ENCODE results near the gene PARD3B.

Gene PARD3B

GRCh38 chr2:204933735-204934374, 388.6 kb downstream of the PARD3B start:
- no peak overlapping the region for H3K27ac Mint-ChIP-seq
- intact Hi-C loops (cut with micrococcal nuclease), result no loop called here
- H3K9me3 Mint-ChIP-seq, result no peaks in the 10 kb centered on the region
- no peaks in the 10 kb centered on the region for H3K27me3 Mint-ChIP-seq
- no peaks in the 10 kb centered on the region for H3K36me3 Mint-ChIP-seq (ENCODE audit: low read depth)
- H3K4me1 Mint-ChIP-seq (ENCODE audit: low read depth), result no peaks in the 10 kb centered on the region
- no peak overlapping the region for H3K4me3 Mint-ChIP-seq

- intact Hi-C loops (cut with micrococcal nuclease), result no loop called here
- Mint-ChIP-seq H3K27ac (no peak overlapping the region), H3K27me3 (no peaks in the 10 kb centered on the region), H3K36me3 (ENCODE audit: low read depth) (no peaks in the 10 kb centered on the region), H3K4me1 (ENCODE audit: low read depth) (no peaks in the 10 kb centered on the region), H3K4me3 (no peak overlapping the region), H3K9me3 (peaks cover 25% of the 10 kb centered on the region)
These were observed 399.7 kb downstream of the PARD3B start for GRCh38 chr2:204944927-204945326.

GRCh38 chr2:204945376-204945775, 400.1 kb downstream of the PARD3B start:
- H3K4me1 Mint-ChIP-seq (ENCODE audit: low read depth), result no peaks in the 10 kb centered on the region
- H3K36me3 Mint-ChIP-seq (ENCODE audit: low read depth), result no peaks in the 10 kb centered on the region
- no peak overlapping the region for H3K4me3 Mint-ChIP-seq
- no peak overlapping the region for H3K27ac Mint-ChIP-seq
- H3K9me3 Mint-ChIP-seq, result peaks cover 25% of the 10 kb centered on the region
- intact Hi-C loops (cut with micrococcal nuclease), result no loop called here
- H3K27me3 Mint-ChIP-seq, result no peaks in the 10 kb centered on the region

GRCh38 chr2:204946892-204947291, 401.6 kb downstream of the PARD3B start:
- H3K4me1 Mint-ChIP-seq (ENCODE audit: low read depth), result no peaks in the 10 kb centered on the region
- peaks cover 25% of the 10 kb centered on the region for H3K9me3 Mint-ChIP-seq
- intact Hi-C loops (cut with micrococcal nuclease), result no loop called here
- no peak overlapping the region for H3K27ac Mint-ChIP-seq
- no peak overlapping the region for H3K4me3 Mint-ChIP-seq
- H3K27me3 Mint-ChIP-seq, result no peaks in the 10 kb centered on the region
- H3K36me3 Mint-ChIP-seq (ENCODE audit: low read depth), result no peaks in the 10 kb centered on the region

- Mint-ChIP-seq H3K27ac (no peak overlapping the region), H3K4me3 (no peak overlapping the region), H3K4me1 (ENCODE audit: low read depth) (no peaks in the 10 kb centered on the region)
These were observed 402.1 kb downstream of the PARD3B start for GRCh38 chr2:204947405-204947804.

GRCh38 chr2:204948024-204948763, 402.9 kb downstream of the PARD3B start:
- no peaks in the 10 kb centered on the region for H3K4me1 Mint-ChIP-seq (ENCODE audit: low read depth)

More at GRCh38 chr2:204947405-204947804, 402.1 kb downstream of the PARD3B start:
- Mint-ChIP-seq H3K27me3 (no peaks in the 10 kb centered on the region), H3K9me3 (peaks cover 25% of the 10 kb centered on the region), H3K36me3 (ENCODE audit: low read depth) (no peaks in the 10 kb centered on the region)
- intact Hi-C loops (cut with micrococcal nuclease), result no loop called here

GRCh38 chr2:204948822-204949221, 403.5 kb downstream of the PARD3B start:
- Mint-ChIP-seq H3K9me3 (peaks cover 25% of the 10 kb centered on the region), H3K4me3 (no peak overlapping the region), H3K4me1 (ENCODE audit: low read depth) (no peaks in the 10 kb centered on the region), H3K36me3 (ENCODE audit: low read depth) (no peaks in the 10 kb centered on the region), H3K27ac (no peak overlapping the region), H3K27me3 (no peaks in the 10 kb centered on the region)
- intact Hi-C loops (cut with micrococcal nuclease), result no loop called here

More at GRCh38 chr2:204948024-204948763, 402.9 kb downstream of the PARD3B start:
- H3K27ac Mint-ChIP-seq, result no peak overlapping the region
- no peak overlapping the region for H3K4me3 Mint-ChIP-seq
- H3K36me3 Mint-ChIP-seq (ENCODE audit: low read depth), result no peaks in the 10 kb centered on the region
- no peaks in the 10 kb centered on the region for H3K27me3 Mint-ChIP-seq
- peaks cover 25% of the 10 kb centered on the region for H3K9me3 Mint-ChIP-seq
- intact Hi-C loops (cut with micrococcal nuclease), result no loop called here

- intact Hi-C loops (cut with micrococcal nuclease), result no loop called here
- no peak overlapping the region for H3K27ac Mint-ChIP-seq
These were observed 405.5 kb downstream of the PARD3B start for GRCh38 chr2:204950695-204951346.

GRCh38 chr2:204958371-204958770, 413.1 kb downstream of the PARD3B start:
- Mint-ChIP-seq H3K27me3 (no peaks in the 10 kb centered on the region), H3K9me3 (no peaks in the 10 kb centered on the region), H3K4me1 (ENCODE audit: low read depth) (no peaks in the 10 kb centered on the region), H3K4me3 (no peak overlapping the region), H3K36me3 (ENCODE audit: low read depth) (no peaks in the 10 kb centered on the region), H3K27ac (no peak overlapping the region)
- intact Hi-C loops (cut with micrococcal nuclease), result no loop called here

More at GRCh38 chr2:204950695-204951346, 405.5 kb downstream of the PARD3B start:
- H3K4me3 Mint-ChIP-seq, result no peak overlapping the region
- no peaks in the 10 kb centered on the region for H3K27me3 Mint-ChIP-seq
- H3K4me1 Mint-ChIP-seq (ENCODE audit: low read depth), result no peaks in the 10 kb centered on the region
- no peaks in the 10 kb centered on the region for H3K36me3 Mint-ChIP-seq (ENCODE audit: low read depth)
- H3K9me3 Mint-ChIP-seq, result peaks cover 9% of the 10 kb centered on the region

GRCh38 chr2:204964414-204964813, 419.1 kb downstream of the PARD3B start:
- no peak overlapping the region for H3K27ac Mint-ChIP-seq
- intact Hi-C loops (cut with micrococcal nuclease), result no loop called here
- no peaks in the 10 kb centered on the region for H3K27me3 Mint-ChIP-seq
- H3K9me3 Mint-ChIP-seq, result no peaks in the 10 kb centered on the region
- no peaks in the 10 kb centered on the region for H3K36me3 Mint-ChIP-seq (ENCODE audit: low read depth)
- H3K4me1 Mint-ChIP-seq (ENCODE audit: low read depth), result peaks cover 10% of the 10 kb centered on the region
- H3K4me3 Mint-ChIP-seq, result no peak overlapping the region

- intact Hi-C loops (cut with micrococcal nuclease), result no loop called here
- H3K36me3 Mint-ChIP-seq (ENCODE audit: low read depth), result no peaks in the 10 kb centered on the region
- H3K4me3 Mint-ChIP-seq, result no peak overlapping the region
- H3K4me1 Mint-ChIP-seq (ENCODE audit: low read depth), result peaks cover 10% of the 10 kb centered on the region
- H3K27me3 Mint-ChIP-seq, result no peaks in the 10 kb centered on the region
- H3K9me3 Mint-ChIP-seq, result no peaks in the 10 kb centered on the region
- no peak overlapping the region for H3K27ac Mint-ChIP-seq
These were observed 421.0 kb downstream of the PARD3B start for GRCh38 chr2:204966245-204966644.

- Mint-ChIP-seq H3K27me3 (no peaks in the 10 kb centered on the region), H3K27ac (no peak overlapping the region), H3K4me1 (ENCODE audit: low read depth) (peaks cover 10% of the 10 kb centered on the region), H3K4me3 (no peak overlapping the region), H3K9me3 (no peaks in the 10 kb centered on the region), H3K36me3 (ENCODE audit: low read depth) (no peaks in the 10 kb centered on the region)
- intact Hi-C loops (cut with micrococcal nuclease), result no loop called here
These were observed 422.1 kb downstream of the PARD3B start for GRCh38 chr2:204967199-204967960.

GRCh38 chr2:204971206-204971907, 426.1 kb downstream of the PARD3B start:
- Mint-ChIP-seq H3K27me3 (no peaks in the 10 kb centered on the region), H3K4me1 (ENCODE audit: low read depth) (peaks cover 10% of the 10 kb centered on the region), H3K36me3 (ENCODE audit: low read depth) (no peaks in the 10 kb centered on the region), H3K4me3 (no peak overlapping the region), H3K27ac (no peak overlapping the region), H3K9me3 (no peaks in the 10 kb centered on the region)
- intact Hi-C loops (cut with micrococcal nuclease), result no loop called here
